LNCAP (cell line): Measurements from ENCODE around the gene PRR18.

Source experiments
- CTCF ChIP-seq: fragments of 450-650 bp; IDR thresholded peaks from 2 replicates; pipeline ENCODE4 v1.5.1; 2017; ENCODE audit warnings: mild to moderate bottlenecking

PRR18 gene

GRCh38 chr6:166341464-166341863 is 33.3 kb upstream of the PRR18 start:
- TF ChIP-seq CTCF = no peak

GRCh38 chr6:166338854-166339253 is 30.7 kb upstream of the PRR18 start:
- TF ChIP-seq CTCF = no peak

- TF ChIP-seq CTCF = no peak
These were observed 28.7 kb upstream of the PRR18 start for GRCh38 chr6:166336847-166337246.

- TF ChIP-seq CTCF = no peak
These were observed 27.4 kb upstream of the PRR18 start for GRCh38 chr6:166335378-166336302.

- no peak for TF ChIP-seq CTCF
These were observed 26.7 kb upstream of the PRR18 start for GRCh38 chr6:166334878-166335277.

- no peak for TF ChIP-seq CTCF
These were observed 25.2 kb upstream of the PRR18 start for GRCh38 chr6:166333172-166333995.

GRCh38 chr6:166331503-166332415 is 23.6 kb upstream of the PRR18 start:
- TF ChIP-seq CTCF = no peak
